Esophagus squamous epithelium (tissue), 4 donors: Measurements from ENCODE around the gene RSU1.

Experiments used
- CTCF ChIP-seq, 6 experiments: fragments of 450-650 bp in 4 of 6; fragments of 200-600 bp in 2 of 6; sonication (generic) in 2 of 6; IDR thresholded peaks; one replicate each; pipeline ENCODE4 v1.5.1; 2016 to 2019; ENCODE audit warnings: antibody characterized with exemption in 6 of 6, mild to moderate bottlenecking in 4 of 6, moderate library complexity in 4 of 6
- POLR2A ChIP-seq, 4 donors: fragments of 450-650 bp; IDR thresholded peaks; one replicate each; pipeline ENCODE4 v1.6.1; 2017; ENCODE audit warnings: antibody characterized with exemption in 4 of 4, mild to moderate bottlenecking in 4 of 4, moderate library complexity in 3 of 4

DNA sequence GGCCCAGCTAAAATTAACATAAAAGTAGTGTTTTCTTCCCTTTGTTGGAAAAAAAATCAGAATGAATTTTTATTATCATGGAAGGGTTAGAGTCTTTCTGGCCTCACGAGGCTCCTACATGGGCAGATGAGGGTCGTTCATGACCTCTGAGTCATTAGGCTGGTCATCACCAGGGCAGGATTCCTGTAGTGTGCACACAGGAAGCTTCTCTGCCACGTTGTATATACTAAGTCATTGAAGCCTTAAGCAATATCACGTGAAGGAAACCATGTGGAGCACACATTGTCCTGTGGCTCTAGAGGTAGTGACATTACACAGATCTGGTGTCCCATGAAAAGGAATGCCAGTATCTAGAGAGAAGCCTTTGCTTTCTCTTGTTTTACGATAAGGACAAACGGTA is 210.8 kb downstream of the RSU1 start:
- TF ChIP-seq CTCF (IDR thresholded peaks at IDR 0.05) (no peak), POLR2A (IDR thresholded peaks at IDR 0.05) (no peak)
